ENCODE data around the gene ANKH.

The ANKH gene

GRCh38 chr5:14698495-14698894 is 173.1 kb downstream of the ANKH start:
- Histone ChIP-seq H3K27me3 (ENCODE audit: insufficient read depth, low read length) (no peaks in the 10 kb centered on the region), H4K8ac (ENCODE audit: low read depth, low read length) (no peak overlapping the region), H4K12ac (ENCODE audit: low read depth, low read length) (no peak overlapping the region), H2AK5ac (ENCODE audit: low read length) (no peak overlapping the region), H3K4me3 (ENCODE audit: low read depth, low read length) (no peak overlapping the region), H2BK120ac (ENCODE audit: insufficient read depth, low read length, poor library complexity) (no peak overlapping the region), H3K27ac (ENCODE audit: low read depth, low read length) (no peak overlapping the region), H3K9ac (ENCODE audit: low read length) (no peak overlapping the region), H2BK5ac (ENCODE audit: low read depth, low read length, poor library complexity) (no peak overlapping the region), H3K4ac (ENCODE audit: low read depth, low read length) (no peak overlapping the region), H3K23ac (ENCODE audit: low read length) (no peak overlapping the region), H2AFZ (ENCODE audit: insufficient read depth, low read length, poor library complexity) (no peak overlapping the region), H3K14ac (ENCODE audit: low read length) (no peak overlapping the region), H3K36me3 (ENCODE audit: control insufficient read depth in 1 of 2, insufficient read depth in 2 of 2, low read length in 2 of 2) (peaks cover 29 to 35% of the 10 kb centered on the region in 2 experiments), H3K4me2 (ENCODE audit: low read length) (no peak overlapping the region), H3K79me1 (ENCODE audit: low read length) (no peaks in the 10 kb centered on the region), H3K4me1 (ENCODE audit: control insufficient read depth in 1 of 2, insufficient read depth in 2 of 2, low read length in 2 of 2) (no peaks in the 10 kb centered on the region), H3K79me2 (ENCODE audit: control insufficient read depth, insufficient read depth, low read length, poor library complexity) (no peaks in the 10 kb centered on the region), H2BK12ac (ENCODE audit: low read length) (no peak overlapping the region), H3K9me3 (ENCODE audit: insufficient read depth, low read depth, low read length) (no peaks in the 10 kb centered on the region), H3K18ac (ENCODE audit: low read length) (no peak overlapping the region), H4K91ac (ENCODE audit: low read depth, low read length) (no peak overlapping the region)
- no CpG with 5 or more reads among the region's 1 CpG for WGBS (ENCODE audit: extremely low coverage, insufficient coverage, insufficient read length)
- no peak for DNase-seq

GRCh38 chr5:14696851-14697250 is 174.7 kb downstream of the ANKH start:
- Histone ChIP-seq H3K9ac (ENCODE audit: low read length) (no peak overlapping the region), H3K79me1 (ENCODE audit: low read length) (no peaks in the 10 kb centered on the region), H3K4me2 (ENCODE audit: low read length) (no peak overlapping the region), H2BK5ac (ENCODE audit: low read depth, low read length, poor library complexity) (no peak overlapping the region), H2BK12ac (ENCODE audit: low read length) (no peak overlapping the region), H3K23ac (ENCODE audit: low read length) (no peak overlapping the region), H3K4ac (ENCODE audit: low read depth, low read length) (no peak overlapping the region), H2AK5ac (ENCODE audit: low read length) (no peak overlapping the region), H4K8ac (ENCODE audit: low read depth, low read length) (no peak overlapping the region), H3K36me3 (ENCODE audit: control insufficient read depth in 1 of 2, insufficient read depth in 2 of 2, low read length in 2 of 2) (peaks cover 26 to 38% of the 10 kb centered on the region in 2 experiments), H3K14ac (ENCODE audit: low read length) (no peak overlapping the region), H2AFZ (ENCODE audit: insufficient read depth, low read length, poor library complexity) (no peak overlapping the region), H3K79me2 (ENCODE audit: control insufficient read depth, insufficient read depth, low read length, poor library complexity) (no peaks in the 10 kb centered on the region), H3K9me3 (ENCODE audit: insufficient read depth, low read depth, low read length) (peaks cover 2% of the 10 kb centered on the region), H4K12ac (ENCODE audit: low read depth, low read length) (no peak overlapping the region), H4K91ac (ENCODE audit: low read depth, low read length) (no peak overlapping the region), H3K27me3 (ENCODE audit: insufficient read depth, low read length) (no peaks in the 10 kb centered on the region), H3K4me3 (ENCODE audit: low read depth, low read length) (no peak overlapping the region), H3K18ac (ENCODE audit: low read length) (no peak overlapping the region), H2BK120ac (ENCODE audit: insufficient read depth, low read length, poor library complexity) (no peak overlapping the region), H3K27ac (ENCODE audit: low read depth, low read length) (no peak overlapping the region), H3K4me1 (ENCODE audit: control insufficient read depth in 1 of 2, insufficient read depth in 2 of 2, low read length in 2 of 2) (no peaks in the 10 kb centered on the region)
- no CpG with 5 or more reads among the region's 3 CpGs for WGBS (ENCODE audit: extremely low coverage, insufficient coverage, insufficient read length)
- DNase-seq, result no peak

- Histone ChIP-seq H4K8ac (ENCODE audit: low read depth, low read length) (no peak overlapping the region), H3K4me2 (ENCODE audit: low read length) (no peak overlapping the region), H2AFZ (ENCODE audit: insufficient read depth, low read length, poor library complexity) (no peak overlapping the region), H3K9ac (ENCODE audit: low read length) (no peak overlapping the region), H3K4me1 (ENCODE audit: control insufficient read depth in 1 of 2, insufficient read depth in 2 of 2, low read length in 2 of 2) (no peaks in the 10 kb centered on the region), H3K79me2 (ENCODE audit: control insufficient read depth, insufficient read depth, low read length, poor library complexity) (no peaks in the 10 kb centered on the region), H3K4me3 (ENCODE audit: low read depth, low read length) (no peak overlapping the region), H3K79me1 (ENCODE audit: low read length) (no peaks in the 10 kb centered on the region), H2BK120ac (ENCODE audit: insufficient read depth, low read length, poor library complexity) (no peak overlapping the region), H4K12ac (ENCODE audit: low read depth, low read length) (no peak overlapping the region), H3K4ac (ENCODE audit: low read depth, low read length) (no peak overlapping the region), H2AK5ac (ENCODE audit: low read length) (no peak overlapping the region), H3K23ac (ENCODE audit: low read length) (no peak overlapping the region), H3K9me3 (ENCODE audit: insufficient read depth, low read depth, low read length) (peaks cover 2% of the 10 kb centered on the region), H4K91ac (ENCODE audit: low read depth, low read length) (no peak overlapping the region), H3K18ac (ENCODE audit: low read length) (no peak overlapping the region), H3K14ac (ENCODE audit: low read length) (no peak overlapping the region), H3K36me3 (ENCODE audit: control insufficient read depth in 1 of 2, insufficient read depth in 2 of 2, low read length in 2 of 2) (peaks cover 19 to 34% of the 10 kb centered on the region in 2 experiments), H3K27me3 (ENCODE audit: insufficient read depth, low read length) (no peaks in the 10 kb centered on the region), H2BK5ac (ENCODE audit: low read depth, low read length, poor library complexity) (no peak overlapping the region), H2BK12ac (ENCODE audit: low read length) (no peak overlapping the region), H3K27ac (ENCODE audit: low read depth, low read length) (no peak overlapping the region)
- DNase-seq, result no peak
- WGBS (ENCODE audit: extremely low coverage, insufficient coverage, insufficient read length), result no CpG with 5 or more reads among the region's 1 CpG
Observed at GRCh38 chr5:14696057-14696456, 175.5 kb downstream of the ANKH start.

GRCh38 chr5:14695152-14695551 is 176.4 kb downstream of the ANKH start:
- WGBS (ENCODE audit: extremely low coverage, insufficient coverage, insufficient read length), result no CpG with 5 or more reads among the region's 2 CpGs
- Histone ChIP-seq H3K18ac (ENCODE audit: low read length) (no peak overlapping the region), H3K27ac (ENCODE audit: low read depth, low read length) (no peak overlapping the region)

More at GRCh38 chr5:14695152-14695551, 176.4 kb downstream of the ANKH start:
- Histone ChIP-seq H4K91ac (ENCODE audit: low read depth, low read length) (no peak overlapping the region), H2AK5ac (ENCODE audit: low read length) (no peak overlapping the region), H3K27me3 (ENCODE audit: insufficient read depth, low read length) (no peaks in the 10 kb centered on the region), H3K9ac (ENCODE audit: low read length) (no peak overlapping the region), H3K23ac (ENCODE audit: low read length) (no peak overlapping the region), H3K79me2 (ENCODE audit: control insufficient read depth, insufficient read depth, low read length, poor library complexity) (no peaks in the 10 kb centered on the region), H3K4me2 (ENCODE audit: low read length) (no peak overlapping the region), H3K14ac (ENCODE audit: low read length) (no peak overlapping the region), H3K4me1 (ENCODE audit: control insufficient read depth in 1 of 2, insufficient read depth in 2 of 2, low read length in 2 of 2) (no peaks in the 10 kb centered on the region), H4K8ac (ENCODE audit: low read depth, low read length) (no peak overlapping the region), H4K12ac (ENCODE audit: low read depth, low read length) (no peak overlapping the region), H2BK12ac (ENCODE audit: low read length) (no peak overlapping the region), H3K79me1 (ENCODE audit: low read length) (no peaks in the 10 kb centered on the region), H2AFZ (ENCODE audit: insufficient read depth, low read length, poor library complexity) (no peak overlapping the region), H3K9me3 (ENCODE audit: insufficient read depth, low read depth, low read length) (peaks cover 2% of the 10 kb centered on the region), H2BK120ac (ENCODE audit: insufficient read depth, low read length, poor library complexity) (no peak overlapping the region), H2BK5ac (ENCODE audit: low read depth, low read length, poor library complexity) (no peak overlapping the region), H3K4me3 (ENCODE audit: low read depth, low read length) (no peak overlapping the region), H3K36me3 (ENCODE audit: control insufficient read depth in 1 of 2, insufficient read depth in 2 of 2, low read length in 2 of 2) (peaks cover 19 to 33% of the 10 kb centered on the region in 2 experiments), H3K4ac (ENCODE audit: low read depth, low read length) (no peak overlapping the region)
- no peak for DNase-seq
